Measurements from ENCODE around the gene MX1.

GRCh38 chr21:41500931-41501381 lies 74.9 kb downstream of the MX1 start:
- no peak for TF ChIP-seq POLR2AphosphoS5 (IDR thresholded peaks at IDR 0.05; ENCODE audit: insufficient read depth, low read depth, low read length)
- no peak for TF ChIP-seq MAX (IDR thresholded peaks at IDR 0.05; ENCODE audit: insufficient read depth, insufficient read length)
- no peak for TF ChIP-seq CTCF (IDR thresholded peaks at IDR 0.05; ENCODE audit: extremely low read depth in 1 of 2, insufficient read depth in 1 of 2, low read depth in 1 of 2, low read length in 2 of 2)
- TF ChIP-seq POLR2A (IDR thresholded peaks at IDR 0.05; ENCODE audit: low read depth, low read length): no peak
- TF ChIP-seq MYC (IDR thresholded peaks at IDR 0.05; ENCODE audit: low read depth, low read length): no peak
- TF ChIP-seq EZH2 (IDR thresholded peaks at IDR 0.05; ENCODE audit: borderline replicate concordance, low read depth, low read length, severe bottlenecking): no peak
- no peak for TF ChIP-seq FOS (IDR thresholded peaks at IDR 0.05; ENCODE audit: borderline replicate concordance, insufficient read depth, low read length)
- TF ChIP-seq JUN (IDR thresholded peaks at IDR 0.05; ENCODE audit: borderline replicate concordance, insufficient read depth, insufficient read length, low read depth): no peak

All from endothelial cell of umbilical vein (primary cell).